Activated CD4-positive, alpha-beta T cell treated with anti-CD3 and anti-CD28 coated beads for 48 hours (primary cell): ENCODE data around the gene COL23A1.

Source experiments
- DNase-seq: peaks from one replicate; pipeline ENCODE4 v3.0.0-alpha.2; 2020

The COL23A1 gene

GRCh38 chr5:178291969-178292825 is 298.0 kb downstream of the COL23A1 start:
- no peak for DNase-seq

- no peak for DNase-seq
These were observed 299.0 kb downstream of the COL23A1 start for GRCh38 chr5:178291161-178291561.

- DNase-seq = no peak
These were observed 299.8 kb downstream of the COL23A1 start for GRCh38 chr5:178290376-178290775.

GRCh38 chr5:178289438-178289837 is 300.8 kb downstream of the COL23A1 start:
- DNase-seq = no peak

GRCh38 chr5:178288401-178289368 is 301.5 kb downstream of the COL23A1 start:
- DNase-seq = no peak

GRCh38 chr5:178287791-178288105 is 302.4 kb downstream of the COL23A1 start:
- DNase-seq = no peak

- DNase-seq = no peak
These were observed 303.0 kb downstream of the COL23A1 start for GRCh38 chr5:178287091-178287790.

GRCh38 chr5:178286226-178287090 is 303.7 kb downstream of the COL23A1 start:
- no peak for DNase-seq

- no peak for DNase-seq
These were observed 304.6 kb downstream of the COL23A1 start for GRCh38 chr5:178285399-178286225.

GRCh38 chr5:178284996-178285395 is 305.2 kb downstream of the COL23A1 start:
- no peak for DNase-seq

- peak; percentile 33 for DNase-seq
These were observed 306.0 kb downstream of the COL23A1 start for GRCh38 chr5:178284093-178284675.

- no peak for DNase-seq
These were observed 306.7 kb downstream of the COL23A1 start for GRCh38 chr5:178283520-178283919.

- DNase-seq = no peak
These were observed 307.8 kb downstream of the COL23A1 start for GRCh38 chr5:178282391-178282790.

GRCh38 chr5:178281331-178281730 is 308.9 kb downstream of the COL23A1 start:
- no peak for DNase-seq

GRCh38 chr5:178280631-178281030 is 309.6 kb downstream of the COL23A1 start:
- DNase-seq = no peak

- peak; percentile 74 for DNase-seq
These were observed 310.3 kb downstream of the COL23A1 start for GRCh38 chr5:178279723-178280438.

GRCh38 chr5:178279026-178279722 is 311.0 kb downstream of the COL23A1 start:
- DNase-seq = no peak

GRCh38 chr5:178278358-178279023 is 311.7 kb downstream of the COL23A1 start:
- DNase-seq = no peak

GRCh38 chr5:178277866-178278265 is 312.3 kb downstream of the COL23A1 start:
- DNase-seq = no peak
